HepG2 (cell line): ENCODE measurements around the gene MAPK8IP3. TPM values are rescaled to one million over a fixed set of nuclear protein-coding genes. Genes with fewer than 3 reads are reported as not detected.

Experiments used
- ATAC-seq: fragments of 200-7000 bp; cut with Tn5 transposase; 3 replicates; pipeline ENCODE4 v1.9.1; 2020; ENCODE audit warnings: mild to moderate bottlenecking, moderate library complexity
- BruUV-seq: library from RNA; stranded (reverse); fragments of 400-500 nt; replicated peaks from 2 replicates; lab custom pipeline; 2021; lab: Mats Ljungman, UMichigan
- CTCF ChIA-PET: fragments of 300-600 bp; formaldehyde crosslinking; extraction: SDS; loops from one replicate; lab custom pipeline; 2021; ENCODE audit warnings: low total read pairs, inconsistent platforms, low intra/inter-chr PET ratio; lab: Yijun Ruan, JAX
- POLR2A ChIA-PET: fragments of 350-600 bp; sonication (Branson Sonifier 250); formaldehyde crosslinking; loops from one replicate; lab custom pipeline; 2020; ENCODE audit warnings: antibody characterized with exemption, inconsistent platforms; lab: Yijun Ruan, JAX
- DNase-seq: peaks from one replicate; pipeline ENCODE4 v3.0.0-alpha.2; 2015; ENCODE audit warnings: low spot score
- FAIRE-seq: peaks from 3 replicates; lab custom pipeline; 2011; peaks lifted over from hg19 to GRCh38; lab: Jason Lieb, UNC
- H2AFZ ChIP-seq: one replicate; pipeline ENCODE4 v1.6.1; 2011; ENCODE audit warnings: low read length, inconsistent platforms
- H3K27ac ChIP-seq: fragments of 300-600 bp; 3 replicates; pipeline ENCODE4 v1.8.0; 2011; ENCODE audit warnings: mixed run types, mild to moderate bottlenecking, mixed read lengths, low read length, inconsistent platforms; ENCODE audit not compliant: insufficient read depth; ENCODE audit errors: extremely low read length
- H3K27me3 ChIP-seq, 2 experiments: fragments of 200-600 bp in 1 of 2; 2 replicates in 1 of 2; 3 replicates in 1 of 2; pipeline versions ENCODE4 v1.6.0 to v1.8.0; 2011; ENCODE audit warnings: low read length in 2 of 2, mild to moderate bottlenecking in 2 of 2, moderate library complexity in 2 of 2, inconsistent platforms in 1 of 2; ENCODE audit not compliant: insufficient read depth in 2 of 2, control insufficient read depth in 1 of 2
- H3K36me3 ChIP-seq, 2 experiments: fragments of 200-600 bp in 1 of 2; replicated peaks in 1 of 2; 2 replicates in 1 of 2; 3 replicates in 1 of 2; pipeline versions ENCODE4 v1.5.1 to v1.8.0; 2011; ENCODE audit warnings: low read length in 2 of 2, inconsistent platforms in 1 of 2; ENCODE audit not compliant: insufficient read depth in 2 of 2, control insufficient read depth in 1 of 2
- H3K4me1 ChIP-seq: 2 replicates; pipeline ENCODE4 v1.5.1; 2012; ENCODE audit warnings: low read length, inconsistent platforms; ENCODE audit not compliant: insufficient read depth
- H3K4me2 ChIP-seq: 2 replicates; pipeline ENCODE4 v1.6.0; 2011; ENCODE audit warnings: low read depth, low read length, inconsistent platforms
- H3K4me3 ChIP-seq, 3 experiments: fragments of 200-600 bp in 1 of 3; sonication (generic), shearing (Covaris generic) in 1 of 3; replicated peaks in 1 of 3; 2 replicates each; pipeline ENCODE4 v1.5.1; 2011 to 2016; ENCODE audit warnings: low read length in 3 of 3, inconsistent platforms in 2 of 3, low read depth in 2 of 3, mild to moderate bottlenecking in 2 of 3, control low read depth in 1 of 3, mixed read lengths in 1 of 3; ENCODE audit not compliant: insufficient read depth in 1 of 3
- H3K79me2 ChIP-seq: one replicate; pipeline ENCODE4 v1.6.1; 2011; ENCODE audit warnings: low read length, inconsistent platforms; ENCODE audit not compliant: insufficient read depth
- H3K9ac ChIP-seq: 2 replicates; pipeline ENCODE4 v1.6.0; 2011; ENCODE audit warnings: mild to moderate bottlenecking, low read depth, low read length, inconsistent platforms; ENCODE audit not compliant: insufficient read depth
- H3K9me3 ChIP-seq: 2 replicates; pipeline ENCODE4 v1.5.1; 2012; ENCODE audit warnings: mild to moderate bottlenecking, low read length
- H4K20me1 ChIP-seq: 2 replicates; pipeline ENCODE4 v1.6.0; 2011; ENCODE audit warnings: inconsistent platforms, mild to moderate bottlenecking, low read length, moderate library complexity; ENCODE audit not compliant: insufficient read depth
- GATAD2A ChIP-seq: IDR thresholded peaks from 2 replicates; pipeline ENCODE4 v1.6.1; 2016
- HNF4G ChIP-seq, 2 experiments: sonication (generic) in 1 of 2; formaldehyde crosslinking in 1 of 2; IDR thresholded peaks; 2 replicates each; pipeline versions ENCODE4 v1.4.0 to v1.6.1; 2011 to 2020; ENCODE audit warnings: borderline replicate concordance in 2 of 2, low read depth in 2 of 2, mild to moderate bottlenecking in 2 of 2, low read length in 1 of 2, missing genetic modification reagents in 1 of 2, moderate library complexity in 1 of 2
- U2AF1 ChIP-seq: fragments of 200-400 bp; formaldehyde crosslinking; optimal IDR thresholded peaks from 2 replicates; pipeline ENCODE3; 2017; ENCODE audit warnings: mild to moderate bottlenecking, low read depth, low read length
- XBP1 ChIP-seq: sonication (generic); formaldehyde crosslinking; IDR thresholded peaks from 2 replicates; pipeline ENCODE4 v1.5.0; 2020; ENCODE audit warnings: missing genetic modification reagents
- ZNF234 ChIP-seq: sonication (generic); formaldehyde crosslinking; conservative IDR thresholded peaks from 2 replicates; pipeline ENCODE4 v1.5.1; 2020; ENCODE audit warnings: mild to moderate bottlenecking, missing genetic modification reagents
- ZNF367 ChIP-seq: sonication (generic); formaldehyde crosslinking; IDR thresholded peaks from 2 replicates; pipeline ENCODE4 v1.4.0; 2020; ENCODE audit warnings: missing genetic modification reagents, borderline replicate concordance
- WGBS: methylation state at CpG from one replicate; pipeline ENCODE4 v1.1.6; 2017; ENCODE audit warnings: low lambda C conversion rate; 5-methylcytosine and 5-hydroxymethylcytosine counted together
- in situ Hi-C: cut with HindIII; loops from 2 replicates; pipeline ENCODE4 v1.10.0; 2017; ENCODE audit warnings: low pct_unique_long_range_greater_than_20kb; ENCODE audit not compliant: extremely low pct_ligation_motif_present
- intact Hi-C: fragments of 100-400 bp; cut with micrococcal nuclease; formaldehyde crosslinking; loops from one replicate; pipeline ENCODE4 v1.10.0; 2022; ENCODE audit not compliant: unreplicated experiment
- polyA plus RNA-seq, 8 experiments: library from polyadenylated mRNA; depleted of rRNA in 3 of 8; stranded (reverse) in 7 of 8; unstranded in 1 of 8; fragments of >200 nt; fragmentation: Illumina TruSeq in 4 of 8; extraction: Trizol in 4 of 8; gene quantifications; 2 replicates each; pipeline versions ENCODE4 v1.2.1 to v1.2.3, GENCODE V29; 2011 to 2016; ENCODE audit warnings: low read depth in 4 of 8, missing spikeins in 1 of 8, mixed read lengths in 1 of 8; ENCODE audit not compliant: insufficient read depth in 1 of 8
- total RNA-seq, 5 experiments: library from RNA; depleted of rRNA; stranded (reverse); fragments of >200 nt; fragmentation: Illumina TruSeq; extraction: Trizol; gene quantifications; 2 replicates each; pipeline ENCODE4 v1.2.3, GENCODE V29; 2016; ENCODE audit warnings: low read depth in 1 of 5

MAPK8IP3 gene
- total and polyA plus RNA-seq, 2 of the 13 experiments (the other 11 are each of a cell fraction or from before 2014, with no cell fraction given): 25.1 to 41.7 TPM

DNA sequence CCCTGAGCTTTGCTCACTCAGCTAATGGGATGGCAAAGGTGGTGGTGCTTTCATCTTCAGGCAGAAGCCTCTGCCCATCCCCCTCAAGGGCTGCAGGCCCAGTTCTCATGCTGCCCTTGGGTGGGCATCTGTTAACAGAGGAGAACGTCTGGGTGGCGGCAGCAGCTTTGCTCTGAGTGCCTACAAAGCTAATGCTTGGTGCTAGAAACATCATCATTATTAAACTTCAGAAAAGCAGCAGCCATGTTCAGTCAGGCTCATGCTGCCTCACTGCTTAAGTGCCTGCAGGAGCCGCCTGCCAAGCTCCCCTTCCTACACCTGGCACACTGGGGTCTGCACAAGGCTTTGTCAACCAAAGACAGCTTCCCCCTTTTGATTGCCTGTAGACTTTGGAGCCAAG lies 5.7 kb upstream of the MAPK8IP3 start:
- Histone ChIP-seq H3K9ac (no peak overlapping the region), H3K9me3 (no peaks in the 10 kb centered on the region), H4K20me1 (no peaks in the 10 kb centered on the region), H3K4me2 (no peak overlapping the region), H3K27me3 (no peaks in the 10 kb centered on the region), H3K36me3 (peaks cover 28 to 64% of the 10 kb centered on the region in 2 experiments), H3K79me2 (no peaks in the 10 kb centered on the region), H3K27ac (no peak overlapping the region)
- ChIA-PET CTCF (no interaction called here), POLR2A (no interaction called here)
- DNase-seq (no peak), ATAC-seq (no peak)
- in situ Hi-C loops (no loop called here), intact Hi-C loops (loop anchor here (10.0 kb wide), 1 partner anchor 85 kb away; the partner anchor contains the start of genes CRAMP1 and IFT140)
- TF ChIP-seq U2AF1 (no peak), GATAD2A (no peak), HNF4G (IDR thresholded peaks at IDR 0.05; ENCODE audit: borderline replicate concordance, low read depth, low read length) (no peak), HNF4G (CRISPR knock-in tag; IDR thresholded peaks at IDR 0.05; ENCODE audit: borderline replicate concordance, low read depth) (no peak)
- TF ChIP-seq, all 625 proteins: peak for 0
- no CpG with 5 or more reads among the region's 3 CpGs for WGBS
- Histone ChIP-seq H3K4me3 (no peak overlapping the region), H3K4me1 (peaks cover 6% of the 10 kb centered on the region), H2AFZ (no peak overlapping the region)
- BruUV-seq: no TSS peak
- FAIRE-seq: no peak

DNA sequence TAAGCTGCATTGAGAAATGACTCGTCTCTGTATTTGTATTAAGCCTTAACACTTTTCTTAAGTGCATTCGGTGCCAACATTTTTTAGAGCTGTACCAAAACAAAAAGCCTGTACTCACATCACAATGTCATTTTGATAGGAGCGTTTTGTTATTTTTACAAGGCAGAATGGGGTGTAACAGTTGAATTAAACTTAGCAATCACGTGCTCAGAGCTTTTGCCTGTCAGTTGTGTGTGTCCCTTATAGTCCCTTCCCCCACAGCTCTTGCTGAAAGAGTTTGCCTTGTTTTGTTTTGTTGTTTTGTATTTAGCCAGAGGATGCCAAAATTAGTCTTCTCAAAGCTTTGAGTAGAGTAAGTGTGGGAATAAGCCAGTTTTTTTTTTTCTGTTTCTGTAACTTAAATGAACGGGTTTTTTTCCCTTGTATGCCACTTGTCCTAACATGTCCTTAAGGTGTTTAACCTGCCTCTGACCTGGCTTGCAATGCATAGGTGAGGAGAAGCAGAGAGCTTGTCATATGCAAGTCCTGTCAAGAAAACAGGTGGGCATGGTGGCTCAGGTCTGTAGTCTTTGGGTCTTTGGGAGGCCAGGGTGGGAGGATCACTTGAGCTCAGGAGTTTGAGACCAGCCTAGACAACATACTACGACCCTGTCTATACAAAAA lies 4.6 kb upstream of the MAPK8IP3 start:
- no peaks in the 10 kb centered on the region for H3K9me3 ChIP-seq
- ChIA-PET CTCF (no interaction called here), POLR2A (no interaction called here)
- H2AFZ ChIP-seq: no peak overlapping the region
- H3K27ac ChIP-seq: no peak overlapping the region
- WGBS: 98% methylated on average over 6 of the region's 6 CpGs
- H3K79me2 ChIP-seq: peaks cover 3% of the 10 kb centered on the region
- H3K9ac ChIP-seq: no peak overlapping the region
- H3K27me3 ChIP-seq: no peaks in the 10 kb centered on the region; a peak in 1 of 5 replicates
- ATAC-seq (no peak), DNase-seq (no peak), FAIRE-seq (no peak)
- TF ChIP-seq ZNF367 (CRISPR knock-in tag) (no peak), ZNF234 (CRISPR knock-in tag) (no peak), XBP1 (no peak)
- no peak overlapping the region for H3K4me2 ChIP-seq
- BruUV-seq: no TSS peak
- H4K20me1 ChIP-seq: no peaks in the 10 kb centered on the region
- intact Hi-C loops: loop anchor here (10.0 kb wide), 1 partner anchor 87 kb away; the partner anchor contains the start of genes CRAMP1 and IFT140
- no peak overlapping the region for H3K4me3 ChIP-seq
- peaks cover 28 to 55% of the 10 kb centered on the region in 2 experiments; a peak in 4 of 5 replicates for H3K36me3 ChIP-seq
- H3K4me1 ChIP-seq: peaks cover 7% of the 10 kb centered on the region
- in situ Hi-C loops: no loop called here
